HepG2 (cell line): ENCODE data around the gene GPC3. TPM values are rescaled to one million over a fixed set of nuclear protein-coding genes. Genes with fewer than 3 reads are reported as not detected.
A peak's percentile ranks its signal among the peaks of the same experiment; 100 is the strongest.

Experiments used
- ATAC-seq: fragments of 200-7000 bp; cut with Tn5 transposase; 3 replicates; pipeline ENCODE4 v1.9.1; 2020; ENCODE audit warnings: mild to moderate bottlenecking, moderate library complexity
- BruUV-seq: library from RNA; stranded (reverse); fragments of 400-500 nt; replicated peaks from 2 replicates; lab custom pipeline; 2021; lab: Mats Ljungman, UMichigan
- CTCF ChIA-PET: fragments of 300-600 bp; formaldehyde crosslinking; extraction: SDS; loops from one replicate; lab custom pipeline; 2021; ENCODE audit warnings: low total read pairs, inconsistent platforms, low intra/inter-chr PET ratio; lab: Yijun Ruan, JAX
- POLR2A ChIA-PET: fragments of 350-600 bp; sonication (Branson Sonifier 250); formaldehyde crosslinking; loops from one replicate; lab custom pipeline; 2020; ENCODE audit warnings: antibody characterized with exemption, inconsistent platforms; lab: Yijun Ruan, JAX
- DNase-seq: peaks from one replicate; pipeline ENCODE4 v3.0.0-alpha.2; 2015; ENCODE audit warnings: low spot score
- FAIRE-seq: peaks from 3 replicates; lab custom pipeline; 2011; peaks lifted over from hg19 to GRCh38; lab: Jason Lieb, UNC
- H2AFZ ChIP-seq: one replicate; pipeline ENCODE4 v1.6.1; 2011; ENCODE audit warnings: low read length, inconsistent platforms
- H3K27ac ChIP-seq: fragments of 300-600 bp; 3 replicates; pipeline ENCODE4 v1.8.0; 2011; ENCODE audit warnings: mixed run types, mild to moderate bottlenecking, mixed read lengths, low read length, inconsistent platforms; ENCODE audit not compliant: insufficient read depth; ENCODE audit errors: extremely low read length
- H3K27me3 ChIP-seq, 2 experiments: fragments of 200-600 bp in 1 of 2; 2 replicates in 1 of 2; 3 replicates in 1 of 2; pipeline versions ENCODE4 v1.6.0 to v1.8.0; 2011; ENCODE audit warnings: low read length in 2 of 2, mild to moderate bottlenecking in 2 of 2, moderate library complexity in 2 of 2, inconsistent platforms in 1 of 2; ENCODE audit not compliant: insufficient read depth in 2 of 2, control insufficient read depth in 1 of 2
- H3K36me3 ChIP-seq, 2 experiments: fragments of 200-600 bp in 1 of 2; replicated peaks in 1 of 2; 2 replicates in 1 of 2; 3 replicates in 1 of 2; pipeline versions ENCODE4 v1.5.1 to v1.8.0; 2011; ENCODE audit warnings: low read length in 2 of 2, inconsistent platforms in 1 of 2; ENCODE audit not compliant: insufficient read depth in 2 of 2, control insufficient read depth in 1 of 2
- H3K4me1 ChIP-seq: 2 replicates; pipeline ENCODE4 v1.5.1; 2012; ENCODE audit warnings: low read length, inconsistent platforms; ENCODE audit not compliant: insufficient read depth
- H3K4me2 ChIP-seq: 2 replicates; pipeline ENCODE4 v1.6.0; 2011; ENCODE audit warnings: low read depth, low read length, inconsistent platforms
- H3K4me3 ChIP-seq, 3 experiments: fragments of 200-600 bp in 1 of 3; sonication (generic), shearing (Covaris generic) in 1 of 3; replicated peaks in 1 of 3; 2 replicates each; pipeline ENCODE4 v1.5.1; 2011 to 2016; ENCODE audit warnings: low read length in 3 of 3, inconsistent platforms in 2 of 3, low read depth in 2 of 3, mild to moderate bottlenecking in 2 of 3, control low read depth in 1 of 3, mixed read lengths in 1 of 3; ENCODE audit not compliant: insufficient read depth in 1 of 3
- H3K79me2 ChIP-seq: one replicate; pipeline ENCODE4 v1.6.1; 2011; ENCODE audit warnings: low read length, inconsistent platforms; ENCODE audit not compliant: insufficient read depth
- H3K9ac ChIP-seq: 2 replicates; pipeline ENCODE4 v1.6.0; 2011; ENCODE audit warnings: mild to moderate bottlenecking, low read depth, low read length, inconsistent platforms; ENCODE audit not compliant: insufficient read depth
- H3K9me3 ChIP-seq: 2 replicates; pipeline ENCODE4 v1.5.1; 2012; ENCODE audit warnings: mild to moderate bottlenecking, low read length
- H4K20me1 ChIP-seq: 2 replicates; pipeline ENCODE4 v1.6.0; 2011; ENCODE audit warnings: inconsistent platforms, mild to moderate bottlenecking, low read length, moderate library complexity; ENCODE audit not compliant: insufficient read depth
- BCL6 ChIP-seq: IDR thresholded peaks from 2 replicates; pipeline ENCODE4 v1.6.1; 2016; ENCODE audit warnings: missing genetic modification reagents, missing compliant biosample characterization
- CEBPG ChIP-seq: IDR thresholded peaks from 2 replicates; pipeline ENCODE4 v1.6.1; 2016
- GTF2F1 ChIP-seq: fragments of 150-350 bp; IDR thresholded peaks from 2 replicates; pipeline ENCODE4 v1.6.1; 2014; ENCODE audit warnings: low read length
- NCOA1 ChIP-seq: sonication (generic); formaldehyde crosslinking; IDR thresholded peaks from 2 replicates; pipeline ENCODE4 v1.9.0; 2021; ENCODE audit warnings: missing genetic modification reagents
- NFRKB ChIP-seq: fragments of 450-650 bp; IDR thresholded peaks from 2 replicates; pipeline ENCODE4 v1.6.1; 2017
- POLR2AphosphoS5 ChIP-seq: IDR thresholded peaks from 2 replicates; pipeline ENCODE4 v1.6.1; 2012; ENCODE audit warnings: low read depth, low read length
- RBM22 ChIP-seq: fragments of 200-400 bp; formaldehyde crosslinking; optimal IDR thresholded peaks from 2 replicates; pipeline ENCODE3; 2017; ENCODE audit warnings: mild to moderate bottlenecking, low read length, moderate library complexity
- ZC3H13 ChIP-seq: sonication (generic); formaldehyde crosslinking; IDR thresholded peaks from 2 replicates; pipeline ENCODE4 v1.8.1; 2023; ENCODE audit warnings: mild to moderate bottlenecking, missing genetic modification reagents, moderate library complexity
- ZNF260 ChIP-seq: sonication (generic); formaldehyde crosslinking; IDR thresholded peaks from 2 replicates; pipeline ENCODE4 v1.4.0; 2020; ENCODE audit warnings: missing genetic modification reagents, low read depth, mild to moderate bottlenecking, borderline replicate concordance
- ZNF530 ChIP-seq: sonication (generic); formaldehyde crosslinking; IDR thresholded peaks from 2 replicates; pipeline ENCODE4 v1.5.0; 2020; ENCODE audit warnings: low read depth, mild to moderate bottlenecking, missing genetic modification reagents
- ZNF552 ChIP-seq: sonication (generic); formaldehyde crosslinking; IDR thresholded peaks from 2 replicates; pipeline ENCODE4 v1.9.0; 2022; ENCODE audit warnings: missing genetic modification reagents, mild to moderate bottlenecking, borderline replicate concordance
- ZSCAN22 ChIP-seq: sonication (generic); formaldehyde crosslinking; IDR thresholded peaks from 2 replicates; pipeline ENCODE4 v1.4.0; 2020; ENCODE audit warnings: mild to moderate bottlenecking, missing genetic modification reagents
- WGBS: methylation state at CpG from one replicate; pipeline ENCODE4 v1.1.6; 2017; ENCODE audit warnings: low lambda C conversion rate; 5-methylcytosine and 5-hydroxymethylcytosine counted together
- in situ Hi-C: cut with HindIII; loops from 2 replicates; pipeline ENCODE4 v1.10.0; 2017; ENCODE audit warnings: low pct_unique_long_range_greater_than_20kb; ENCODE audit not compliant: extremely low pct_ligation_motif_present
- intact Hi-C: fragments of 100-400 bp; cut with micrococcal nuclease; formaldehyde crosslinking; loops from one replicate; pipeline ENCODE4 v1.10.0; 2022; ENCODE audit not compliant: unreplicated experiment
- polyA plus RNA-seq, 8 experiments: library from polyadenylated mRNA; depleted of rRNA in 3 of 8; stranded (reverse) in 7 of 8; unstranded in 1 of 8; fragments of >200 nt; fragmentation: Illumina TruSeq in 4 of 8; extraction: Trizol in 4 of 8; gene quantifications; 2 replicates each; pipeline versions ENCODE4 v1.2.1 to v1.2.3, GENCODE V29; 2011 to 2016; ENCODE audit warnings: low read depth in 4 of 8, missing spikeins in 1 of 8, mixed read lengths in 1 of 8; ENCODE audit not compliant: insufficient read depth in 1 of 8
- total RNA-seq, 5 experiments: library from RNA; depleted of rRNA; stranded (reverse); fragments of >200 nt; fragmentation: Illumina TruSeq; extraction: Trizol; gene quantifications; 2 replicates each; pipeline ENCODE4 v1.2.3, GENCODE V29; 2016; ENCODE audit warnings: low read depth in 1 of 5
- TF ChIP-seq, protein P1 (sequence below): sonication (generic); formaldehyde crosslinking; IDR thresholded peaks from 2 replicates; pipeline ENCODE4 v1.9.0; 2021; ENCODE audit warnings: missing genetic modification reagents, borderline replicate concordance

Gene GPC3
- total and polyA plus RNA-seq, 2 of the 13 experiments (the other 11 are each of a cell fraction or from before 2014, with no cell fraction given) = 1,799 to 3,263 TPM

DNA sequence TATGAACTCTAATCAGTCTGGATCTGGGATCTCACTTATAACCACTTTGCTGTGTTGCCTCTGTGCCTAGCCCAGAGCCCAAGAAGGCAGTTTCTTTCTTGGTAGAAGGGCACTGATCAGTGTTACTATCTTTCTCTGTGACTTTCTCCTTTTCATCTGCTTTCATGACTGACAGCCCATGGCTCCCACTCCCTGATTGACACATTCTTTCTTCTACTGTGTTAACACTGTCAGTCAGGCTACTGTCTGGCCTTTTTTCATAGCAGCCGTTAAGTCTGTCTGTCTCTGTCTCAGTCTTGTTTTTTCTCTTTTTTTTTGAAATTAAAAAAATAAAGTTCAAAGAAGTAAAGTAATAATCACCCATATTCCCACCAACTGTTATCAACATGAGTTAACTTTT lies 210.6 kb downstream of the GPC3 start:
- in situ Hi-C loops = no loop called here
- BruUV-seq = no TSS peak
- H3K27me3 ChIP-seq = no peaks in the 10 kb centered on the region
- intact Hi-C loops = no loop called here
- TF ChIP-seq BCL6 (CRISPR knock-in tag) (no peak), POLR2AphosphoS5 (peak; percentile 26; the same call in 1 of the 2 replicates), RBM22 (peak; percentile 69)
- H3K27ac ChIP-seq = no peak overlapping the region
- ChIA-PET POLR2A (no interaction called here), CTCF (no interaction called here)
- peaks cover 73% of the 10 kb centered on the region for H4K20me1 ChIP-seq
- peaks cover 0 to 19% of the 10 kb centered on the region in 2 experiments; a peak in 4 of 5 replicates for H3K36me3 ChIP-seq
- peaks cover 30% of the 10 kb centered on the region for H3K79me2 ChIP-seq
- H3K4me1 ChIP-seq = no peaks in the 10 kb centered on the region
- no peak overlapping the region for H3K9ac ChIP-seq
- no peak overlapping the region for H2AFZ ChIP-seq
- FAIRE-seq (no peak), DNase-seq (no peak), ATAC-seq (no peak)
- H3K4me3 ChIP-seq = no peak overlapping the region
- H3K4me2 ChIP-seq = no peak overlapping the region
- H3K9me3 ChIP-seq = no peaks in the 10 kb centered on the region
- WGBS = 93% methylated on average over 1 of the region's 1 CpG

DNA sequence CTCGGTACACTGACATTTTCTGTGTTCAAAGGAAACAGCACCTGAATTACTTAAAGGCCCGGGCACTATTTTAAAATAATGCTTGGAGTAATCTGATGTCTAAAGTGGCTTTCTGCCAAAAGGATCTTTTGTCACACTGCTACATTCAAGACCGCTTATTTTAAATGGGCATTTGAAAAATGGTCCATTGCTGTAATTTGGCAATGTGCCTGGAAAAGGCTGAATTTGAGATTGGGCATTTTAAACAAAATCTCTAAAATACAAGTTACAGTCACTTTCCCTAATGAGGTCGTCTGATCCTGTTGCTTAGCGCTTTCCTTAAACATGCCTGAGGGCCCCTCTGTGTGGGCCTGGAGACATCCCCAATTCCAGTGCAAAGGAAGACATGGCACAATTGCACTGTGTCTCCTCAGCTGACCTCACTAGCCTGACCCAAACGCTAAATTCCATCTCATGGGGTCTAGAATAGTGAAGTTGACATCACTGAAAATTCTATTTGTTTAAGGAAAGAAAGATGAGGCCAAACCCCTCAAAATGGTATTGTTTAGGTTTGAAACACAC lies 214.2 kb downstream of the GPC3 start:
- DNase-seq = no peak
- intact Hi-C loops = no loop called here
- no peaks in the 10 kb centered on the region for H3K9me3 ChIP-seq
- no peak overlapping the region for H3K4me3 ChIP-seq
- ChIA-PET CTCF (no interaction called here), POLR2A (no interaction called here)
- 0 out of 3 replicates have a peak, but pooled peaks have one; percentile 11 for ATAC-seq
- no peak for FAIRE-seq
- no peak overlapping the region for H3K9ac ChIP-seq
- in situ Hi-C loops = no loop called here
- H3K27ac ChIP-seq = no peak overlapping the region
- WGBS = 84% methylated on average over 6 of the region's 6 CpGs
- H3K27me3 ChIP-seq = no peaks in the 10 kb centered on the region
- no peak overlapping the region for H3K4me2 ChIP-seq
- peaks cover 80% of the 10 kb centered on the region for H4K20me1 ChIP-seq
- peaks cover 34% of the 10 kb centered on the region for H3K79me2 ChIP-seq
- no peak overlapping the region for H2AFZ ChIP-seq
- peaks cover 0 to 33% of the 10 kb centered on the region in 2 experiments; a peak in 4 of 5 replicates for H3K36me3 ChIP-seq
- no TSS peak for BruUV-seq
- H3K4me1 ChIP-seq = no peaks in the 10 kb centered on the region
- TF ChIP-seq ZSCAN22 (no peak), NCOA1 (no peak), GTF2F1 (no peak), ZC3H13 (no peak), NFRKB (no peak), CEBPG (CRISPR knock-in tag) (no peak), ZNF530 (CRISPR knock-in tag) (no peak), ZNF552 (CRISPR knock-in tag) (no peak), ZNF260 (no peak)
- TF ChIP-seq, protein P1, sequence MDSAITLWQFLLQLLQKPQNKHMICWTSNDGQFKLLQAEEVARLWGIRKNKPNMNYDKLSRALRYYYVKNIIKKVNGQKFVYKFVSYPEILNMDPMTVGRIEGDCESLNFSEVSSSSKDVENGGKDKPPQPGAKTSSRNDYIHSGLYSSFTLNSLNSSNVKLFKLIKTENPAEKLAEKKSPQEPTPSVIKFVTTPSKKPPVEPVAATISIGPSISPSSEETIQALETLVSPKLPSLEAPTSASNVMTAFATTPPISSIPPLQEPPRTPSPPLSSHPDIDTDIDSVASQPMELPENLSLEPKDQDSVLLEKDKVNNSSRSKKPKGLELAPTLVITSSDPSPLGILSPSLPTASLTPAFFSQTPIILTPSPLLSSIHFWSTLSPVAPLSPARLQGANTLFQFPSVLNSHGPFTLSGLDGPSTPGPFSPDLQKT (CRISPR knock-in tag) = no peak
